Measurements from ENCODE around the gene PGA4. TPM values are rescaled to one million over a fixed set of nuclear protein-coding genes. Genes with fewer than 3 reads are reported as not detected.

Gene PGA4
- not detected in 5 replicates for total RNA-seq (2022; extraction: Qiagen RNA extraction; ENCODE audit: low read depth)

DNA sequence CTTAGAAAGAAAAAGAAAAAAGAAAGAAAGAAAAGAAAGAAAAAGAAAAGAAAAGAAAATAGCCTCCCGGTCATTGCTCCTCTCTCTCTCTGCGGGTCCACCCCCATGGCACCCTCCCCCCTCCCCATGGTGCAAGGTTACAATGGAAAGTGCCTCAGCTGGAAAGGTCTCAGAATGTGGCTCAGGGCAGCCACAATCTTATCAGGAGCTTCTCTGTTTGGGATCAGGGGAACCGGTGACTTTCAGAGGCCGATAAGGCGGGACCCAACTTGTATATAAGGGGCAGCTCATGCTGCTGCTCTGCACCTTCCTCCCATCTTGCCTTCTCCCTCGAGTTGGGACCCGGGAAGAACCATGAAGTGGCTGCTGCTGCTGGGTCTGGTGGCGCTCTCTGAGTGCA, at the start of gene PGA4:
Gene PGA4, plus strand, starts transcription at position 301 of the 400 bp plus-strand sequence. Its CDS starts 54 bp downstream, at position 355.

GRCh38 chr11:61202950-61203746, 19.0 kb upstream of the PGA4 start, which contains the start of gene PGA3:
TSS of gene PGA3 (plus strand) at chr11:61203515. CDS start at chr11:61203565, 50 bp downstream.

GRCh38 chr11:61240875-61241274, 18.7 kb downstream of the PGA4 start, which contains the start of gene PGA5:
TSS of gene PGA5 (plus strand) at chr11:61241175. CDS start at chr11:61241227, 52 bp downstream.

Other genes starting within 250 kb of the PGA4 start
- gene CD5, start 119.9 kb upstream of the PGA4 start, total RNA-seq (2022; extraction: Qiagen RNA extraction; ENCODE audit: low read depth): not detected in 5 replicates
- gene VPS37C, start 60.9 kb upstream of the PGA4 start, total RNA-seq (2022; extraction: Qiagen RNA extraction; ENCODE audit: low read depth): 14.0 to 18.3 TPM (median 16.9 TPM) in 5 replicates
- not detected in 5 replicates for gene PGA3, start 18.8 kb upstream of the PGA4 start, total RNA-seq (2022; extraction: Qiagen RNA extraction; ENCODE audit: low read depth)
- not detected in 5 replicates for gene PGA5, start 18.8 kb downstream of the PGA4 start, total RNA-seq (2022; extraction: Qiagen RNA extraction; ENCODE audit: low read depth)
- gene VWCE, start 73.0 kb downstream of the PGA4 start, total RNA-seq (2022; extraction: Qiagen RNA extraction; ENCODE audit: low read depth): 0.61 to 0.90 TPM (median 0.68 TPM) in 5 replicates
- gene DDB1, start 110.8 kb downstream of the PGA4 start, total RNA-seq (2022; extraction: Qiagen RNA extraction; ENCODE audit: low read depth): 162 to 166 TPM (median 163 TPM) in 5 replicates
- 36.9 to 79.4 TPM (median 69.0 TPM) in 5 replicates for gene TKFC, start 110.9 kb downstream of the PGA4 start, total RNA-seq (2022; extraction: Qiagen RNA extraction; ENCODE audit: low read depth)
- 33.9 to 46.9 TPM (median 45.0 TPM) in 5 replicates for gene CYB561A3, start 139.5 kb downstream of the PGA4 start, total RNA-seq (2022; extraction: Qiagen RNA extraction; ENCODE audit: low read depth)
- 83.9 to 99.4 TPM (median 94.0 TPM) in 5 replicates for gene TMEM138, start 140.0 kb downstream of the PGA4 start, total RNA-seq (2022; extraction: Qiagen RNA extraction; ENCODE audit: low read depth)
- 16.2 to 18.2 TPM (median 17.1 TPM) in 5 replicates for gene TMEM216, start 170.2 kb downstream of the PGA4 start, total RNA-seq (2022; extraction: Qiagen RNA extraction; ENCODE audit: low read depth)
- 63.0 to 74.3 TPM (median 72.0 TPM) in 5 replicates for gene CPSF7, start 207.6 kb downstream of the PGA4 start, total RNA-seq (2022; extraction: Qiagen RNA extraction; ENCODE audit: low read depth)
- gene SDHAF2, start 207.8 kb downstream of the PGA4 start, total RNA-seq (2022; extraction: Qiagen RNA extraction; ENCODE audit: low read depth): 40.7 to 52.2 TPM (median 44.8 TPM) in 5 replicates